Fibroblast of skin of scalp (primary cell): Measurements from ENCODE around the gene DAB1.
"Not testable (repeated sequence)": the region's sequence is repeated elsewhere in the genome, so short reads cannot be mapped to it uniquely, and the experiment has no call there.

Experiments used
- DNase-seq: peaks from one replicate; pipeline ENCODE4 v3.0.0-alpha.2; 2013

DAB1 gene

DNA sequence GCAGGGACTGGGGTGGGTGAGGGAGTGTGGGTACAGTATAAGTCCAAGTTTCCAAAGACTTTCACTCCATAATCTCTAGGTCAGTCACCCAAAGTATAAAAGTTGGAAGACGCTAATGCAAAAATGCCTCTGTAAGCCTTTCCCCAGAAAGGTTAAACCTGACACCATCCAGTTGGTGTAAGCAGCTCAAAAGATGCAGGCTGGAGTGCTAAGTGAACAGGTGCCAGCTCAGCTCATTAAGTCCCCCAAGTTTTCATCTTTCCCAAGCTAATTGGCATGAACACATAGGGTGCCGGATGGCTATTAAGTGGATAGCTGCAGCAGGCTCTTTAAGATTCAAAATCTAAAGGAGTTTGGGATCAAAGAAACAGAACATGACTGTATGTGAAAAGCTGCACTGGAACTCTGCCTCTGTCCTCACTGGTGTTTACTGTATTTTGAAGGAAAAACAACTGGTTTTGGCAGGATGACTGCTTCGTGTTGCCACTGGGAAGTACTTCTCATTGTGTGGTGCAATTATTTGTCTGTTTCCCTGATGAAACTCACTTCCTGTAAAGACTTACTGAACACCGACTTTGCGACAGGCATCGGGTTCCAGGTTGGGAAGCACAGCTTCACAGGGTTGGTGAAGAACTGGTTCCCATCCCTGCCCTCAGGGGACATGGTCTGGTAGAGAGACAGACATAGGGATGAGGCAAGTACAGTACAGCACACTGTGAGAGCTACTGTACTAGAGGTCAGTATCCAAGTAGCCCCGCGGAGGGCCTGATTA, 152.7 kb downstream of the DAB1 start:
- DNase-seq, result no peak

DNA sequence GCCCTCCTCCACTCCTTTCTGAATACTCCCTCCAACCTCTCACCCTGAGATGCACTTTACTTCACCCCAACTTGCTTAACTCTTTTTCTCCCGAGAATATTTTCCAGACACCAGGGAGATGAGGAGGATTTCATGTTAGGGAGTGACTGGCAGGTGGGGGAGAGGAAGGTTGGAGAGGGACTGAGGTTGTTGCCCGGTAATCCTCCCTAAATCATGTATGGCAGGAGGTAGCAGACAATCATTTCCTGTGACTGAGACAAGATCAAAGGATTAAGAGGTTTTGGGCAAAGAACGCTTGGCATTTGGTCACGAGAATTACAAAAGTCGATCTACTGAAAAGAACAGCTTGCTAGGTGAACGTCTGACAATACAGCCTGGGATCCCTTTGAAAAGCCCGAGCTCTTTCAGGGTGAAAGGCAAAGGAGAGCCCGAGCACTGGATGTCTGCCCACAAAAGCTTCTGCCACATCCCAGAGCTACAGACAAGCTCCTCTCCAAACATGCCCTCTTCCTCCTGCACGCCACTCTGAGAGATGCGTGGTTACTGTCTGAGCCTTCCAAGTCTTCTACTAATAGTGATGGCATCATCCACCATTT, 154.1 kb downstream of the DAB1 start:
- DNase-seq, result no peak

DNA sequence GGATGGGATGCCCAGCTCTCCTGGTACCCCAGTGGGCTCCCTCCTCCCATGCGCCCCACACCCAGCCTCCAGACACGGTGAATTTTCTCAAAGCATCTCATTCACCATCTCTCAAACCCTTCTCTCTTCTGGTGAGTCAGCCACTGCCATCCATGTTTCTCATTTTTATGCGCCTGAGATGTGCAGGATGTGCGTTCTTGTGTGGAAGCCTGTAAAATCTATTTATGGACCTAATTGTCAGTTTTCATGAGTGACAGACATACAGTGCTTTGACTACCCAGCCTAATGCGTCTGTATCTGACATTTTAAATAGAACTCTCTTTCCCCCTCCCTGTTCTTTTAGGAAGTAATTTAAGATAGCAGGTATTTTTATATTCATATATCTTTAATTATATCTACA, 158.8 kb downstream of the DAB1 start:
- no peak for DNase-seq

DNA sequence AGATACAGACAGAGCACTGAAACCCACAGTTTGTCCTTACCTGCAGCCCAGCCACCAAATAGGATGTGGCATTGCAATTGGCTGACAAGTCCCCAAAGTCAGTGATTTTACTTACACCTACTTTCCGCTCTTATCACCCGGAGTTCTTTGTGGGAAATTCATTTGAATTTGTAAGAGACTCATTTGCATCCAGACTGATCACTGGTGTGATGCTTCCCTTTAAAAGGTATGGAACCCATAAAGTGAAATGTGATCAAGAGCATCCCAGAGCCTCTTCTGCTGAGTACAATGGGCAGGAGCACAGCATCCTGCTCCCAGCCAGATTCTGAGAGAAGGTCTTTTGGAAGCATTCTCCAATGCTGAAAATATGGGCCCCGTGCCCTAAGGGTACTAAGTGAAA, 161.4 kb downstream of the DAB1 start:
- no peak for DNase-seq

DNA sequence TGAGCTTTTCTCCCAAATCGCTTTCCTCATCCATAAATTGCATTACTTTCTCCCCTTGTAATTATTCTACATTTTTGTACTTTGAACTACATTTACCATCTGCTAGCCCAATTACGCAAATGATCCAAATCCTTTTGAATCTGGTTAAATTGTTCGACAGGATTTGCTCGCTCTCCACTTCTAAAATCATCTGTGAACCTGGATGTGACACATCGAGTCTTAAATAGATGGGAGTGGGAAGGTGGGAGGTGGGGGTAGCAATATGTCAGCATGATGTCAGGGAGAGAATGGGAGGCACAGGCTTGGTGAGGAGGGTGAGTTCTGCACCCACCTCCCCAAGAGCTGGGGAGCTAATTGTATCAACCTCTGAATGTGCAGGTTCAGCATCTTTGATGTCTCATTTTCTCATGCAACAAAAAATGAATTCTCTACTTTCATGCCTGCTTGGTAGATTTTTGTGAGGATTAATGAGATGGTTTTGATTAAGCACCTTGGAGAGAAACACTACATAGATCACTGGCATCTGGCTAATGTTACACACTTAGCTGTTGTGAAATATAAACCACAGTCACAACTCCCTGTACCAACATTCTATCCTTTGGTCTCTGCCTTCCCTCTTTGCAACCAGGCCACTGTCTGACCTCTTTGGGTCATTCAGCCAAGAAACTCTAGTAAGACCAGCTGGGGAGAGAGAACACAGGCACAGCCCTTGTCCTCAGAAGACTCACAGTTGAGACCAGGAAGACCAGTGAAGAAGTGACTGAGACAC, 165.1 kb downstream of the DAB1 start:
- no peak for DNase-seq

DNA sequence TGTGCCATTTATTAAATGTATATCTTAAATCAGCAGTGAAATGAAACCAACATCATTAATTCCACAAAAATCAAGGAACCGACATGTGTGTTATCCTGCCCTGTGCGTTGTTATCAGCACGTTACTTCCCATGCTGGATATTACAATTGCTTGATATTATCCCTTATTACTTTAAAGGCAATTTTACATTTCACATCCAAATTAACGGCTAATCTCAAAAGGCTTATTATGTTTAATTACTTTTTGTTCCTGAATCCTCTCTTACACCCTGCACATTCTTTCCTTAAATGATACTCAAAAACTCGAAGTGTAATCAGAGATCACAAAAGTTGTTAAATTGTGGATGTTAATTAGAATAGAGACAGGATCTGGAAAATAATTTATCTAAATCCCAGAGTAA, 167.9 kb downstream of the DAB1 start:
- DNase-seq, result no peak

DNA sequence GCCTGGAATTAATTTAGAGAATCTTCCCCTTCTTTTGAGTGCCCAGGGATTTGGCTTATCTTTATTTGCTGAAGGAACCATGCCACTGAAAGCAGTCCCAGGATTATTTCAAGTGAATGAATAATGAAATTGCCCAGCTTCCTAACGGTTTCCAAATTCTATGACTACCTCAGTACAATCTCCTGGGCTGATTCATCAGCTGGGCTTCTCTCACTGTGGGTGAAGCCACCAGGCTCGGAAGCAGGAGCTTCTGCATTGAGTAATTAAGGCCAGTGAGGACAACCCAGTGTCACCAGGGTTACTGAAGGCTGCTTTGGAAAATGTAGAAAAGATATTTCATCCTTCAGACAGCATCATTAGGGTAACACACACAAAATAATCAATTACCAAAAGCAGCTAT, 169.8 kb downstream of the DAB1 start:
- DNase-seq, result peak; percentile 20

DNA sequence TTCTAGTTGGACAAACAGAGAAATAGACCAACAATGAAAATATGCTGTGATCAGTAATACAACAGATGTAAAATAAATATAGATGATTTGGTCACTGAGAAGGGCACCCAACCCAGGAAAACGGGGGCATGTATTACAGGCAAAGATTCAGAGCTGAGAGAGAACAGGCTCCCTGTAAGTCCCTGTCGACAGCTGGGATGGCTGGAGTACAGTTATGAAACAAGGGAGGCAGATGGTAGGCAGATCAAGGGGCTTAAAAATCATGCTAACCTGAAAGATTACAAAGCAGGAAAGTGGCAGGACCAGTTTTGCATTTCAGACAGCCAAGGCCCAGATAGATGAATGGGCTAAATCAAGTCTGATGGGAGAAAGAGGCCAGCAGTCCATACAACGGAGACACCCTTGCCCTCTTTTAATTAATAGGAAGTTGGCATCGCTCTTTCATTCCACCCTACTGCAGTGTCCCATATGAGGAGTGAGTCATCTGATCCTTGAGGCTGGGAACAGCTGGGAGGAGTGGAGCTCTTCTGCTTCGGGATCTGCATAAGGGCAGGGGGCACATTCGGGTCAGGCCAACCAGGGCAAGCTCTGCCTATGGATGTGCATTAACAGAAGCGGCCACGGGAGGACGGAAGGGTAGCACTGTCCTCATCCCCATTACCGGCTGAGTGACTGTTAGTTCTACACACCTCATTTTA, 171.1 kb downstream of the DAB1 start:
- DNase-seq, result no peak

DNA sequence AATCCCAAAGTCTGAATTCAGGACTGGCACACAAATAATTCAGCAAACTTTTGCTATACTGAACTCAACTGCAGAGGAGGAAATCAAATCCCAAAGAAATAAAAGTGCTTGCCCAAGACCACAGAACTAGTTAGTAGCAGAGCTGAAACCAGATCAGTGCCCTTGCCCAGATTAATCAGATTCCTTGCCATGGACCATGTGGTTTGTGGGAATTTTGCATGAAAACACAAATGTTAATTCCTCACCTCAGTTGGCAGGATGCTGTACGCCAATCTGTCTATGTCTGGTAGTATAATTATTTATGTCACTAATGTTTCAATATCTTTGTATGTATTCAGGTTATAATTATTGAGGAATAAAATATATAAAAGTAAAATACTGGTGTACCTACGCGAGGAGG, 173.8 kb downstream of the DAB1 start:
- DNase-seq, result no peak

DNA sequence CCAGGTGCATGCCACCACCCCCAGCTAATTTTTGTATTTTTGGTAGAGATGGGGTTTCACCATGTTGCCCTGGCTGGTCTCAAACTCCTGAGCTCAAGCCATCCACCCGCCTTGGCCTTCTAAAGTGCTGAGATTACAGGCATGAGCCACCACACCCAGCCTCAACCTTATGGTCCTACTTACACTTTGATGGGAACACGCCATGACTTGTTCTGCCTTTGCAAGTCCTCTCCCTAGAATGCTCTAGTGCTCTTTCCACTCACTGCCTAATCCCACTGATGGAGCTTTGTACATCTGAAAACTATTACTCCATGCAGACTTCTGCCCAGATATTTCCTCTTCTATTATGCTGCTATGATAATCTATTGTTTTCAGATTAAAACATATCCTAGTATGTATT, 174.3 kb downstream of the DAB1 start:
- no peak for DNase-seq

DNA sequence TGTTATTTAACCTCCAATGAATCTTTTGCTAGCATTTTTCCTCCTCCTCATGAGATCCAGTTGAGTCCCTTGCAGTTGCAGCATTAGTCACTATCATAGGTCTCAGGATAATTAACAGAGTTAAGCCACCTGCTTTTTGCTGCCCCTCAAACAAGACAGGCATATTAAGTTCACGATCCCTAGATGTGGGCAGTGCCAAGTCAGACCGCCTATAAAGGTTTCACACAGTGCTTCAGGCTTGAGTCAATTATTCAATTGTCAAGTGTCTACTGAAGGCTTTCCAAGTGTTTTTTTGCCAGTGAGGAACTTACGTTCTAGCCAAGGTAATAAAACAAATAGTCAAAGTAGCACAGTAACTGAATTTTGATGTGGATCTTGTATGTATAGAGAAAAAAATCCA, 175.0 kb downstream of the DAB1 start:
- DNase-seq, result no peak

DNA sequence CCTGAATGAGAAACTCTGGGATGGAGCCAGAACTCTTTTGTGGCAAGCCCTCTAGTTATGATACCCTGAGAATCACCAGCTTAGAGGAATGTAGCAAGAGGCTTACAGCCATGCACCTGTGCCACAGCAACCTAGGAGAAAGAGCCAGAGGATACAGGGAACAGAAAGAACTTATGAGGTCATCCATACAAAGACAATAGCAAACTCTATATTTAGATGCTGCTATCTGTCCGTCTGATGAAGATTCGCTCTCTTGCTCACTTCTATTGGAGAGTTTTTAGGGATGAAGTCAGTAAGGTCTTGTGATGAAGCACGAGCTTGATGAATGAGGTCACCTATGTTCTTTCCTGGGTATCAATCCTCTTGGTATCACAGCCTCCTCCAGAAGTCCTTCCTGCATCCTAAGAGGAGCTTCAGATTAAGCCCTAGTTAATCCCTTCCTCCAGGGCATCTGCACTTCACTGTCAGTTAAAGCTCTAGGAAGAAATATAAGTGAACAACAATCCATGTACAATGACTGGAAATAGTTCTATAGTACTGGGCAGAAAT, 185.6 kb downstream of the DAB1 start:
- DNase-seq, result no peak

DNA sequence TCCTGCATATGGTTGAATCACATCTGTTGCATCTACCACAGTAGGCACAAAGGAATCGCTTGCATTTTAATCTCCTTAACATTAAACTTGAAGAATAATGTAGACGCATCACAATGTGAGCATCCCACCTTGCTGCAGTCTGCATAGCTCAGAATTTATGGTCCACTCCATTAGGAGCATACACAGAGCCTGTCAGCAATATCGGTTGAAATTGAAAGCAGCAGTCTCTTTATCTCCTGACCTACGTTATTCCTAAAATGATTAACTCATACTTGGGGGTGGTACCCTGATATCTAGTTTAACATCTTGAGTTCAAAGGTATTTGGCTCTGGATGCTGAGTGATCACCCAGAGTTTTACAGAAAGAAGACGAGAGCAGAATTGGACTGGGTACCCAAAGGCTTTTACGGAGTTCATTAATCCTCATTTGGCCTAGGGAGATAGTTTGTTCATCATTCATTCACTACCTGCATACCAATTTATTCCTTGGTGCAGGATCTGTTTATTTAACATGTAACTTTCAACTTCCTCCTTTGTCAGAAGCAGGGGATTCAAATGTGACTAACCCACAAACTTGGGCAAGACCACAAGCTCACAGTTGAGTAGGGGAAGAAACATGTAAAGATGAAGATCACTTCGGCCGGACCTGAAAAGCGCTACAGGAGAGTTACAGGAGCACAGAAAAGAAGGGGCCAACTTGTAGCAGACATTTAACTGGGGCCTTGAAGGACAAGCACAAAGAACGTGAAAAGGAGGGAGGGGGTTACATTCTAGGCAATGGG, 187.9 kb downstream of the DAB1 start:
- DNase-seq, result no peak

DNA sequence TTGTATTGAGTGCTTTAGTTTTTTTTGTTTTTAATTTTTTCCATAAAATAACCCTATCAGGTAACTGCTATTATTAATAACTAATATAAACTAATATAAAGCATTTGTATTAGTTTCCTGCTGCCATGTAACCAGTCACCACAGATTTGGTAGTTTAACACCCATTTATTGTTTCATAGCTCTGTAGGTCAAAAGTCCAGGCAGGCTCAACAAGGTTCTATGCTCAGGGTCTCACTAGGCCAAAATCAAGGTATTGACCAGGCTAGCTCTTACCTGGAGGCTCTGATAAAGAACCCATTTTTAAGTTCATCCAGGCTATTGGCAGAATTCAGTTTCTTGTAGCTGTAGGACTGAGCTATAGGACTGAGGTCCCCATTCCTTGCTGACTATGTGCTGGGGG, 189.4 kb downstream of the DAB1 start:
- DNase-seq, result no peak

DNA sequence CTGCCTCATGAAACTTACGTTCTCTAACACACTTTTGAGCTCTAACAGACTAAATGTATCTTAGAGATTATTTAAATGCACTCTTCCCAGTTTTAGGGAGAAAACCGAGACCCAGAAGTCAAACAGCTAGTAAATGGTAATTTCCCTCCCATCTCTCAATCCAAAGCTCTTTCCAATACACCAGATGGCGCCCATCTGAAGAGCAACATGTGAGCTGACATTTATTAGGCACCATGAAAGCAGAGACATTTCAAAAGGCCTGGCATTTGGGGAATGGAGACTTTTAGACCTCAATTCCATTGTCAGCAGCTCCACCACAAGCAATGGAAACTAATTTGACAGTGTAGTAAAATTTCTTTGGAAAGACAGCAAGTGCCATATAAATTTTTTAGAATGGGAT, 191.4 kb downstream of the DAB1 start:
- DNase-seq, result no peak

DNA sequence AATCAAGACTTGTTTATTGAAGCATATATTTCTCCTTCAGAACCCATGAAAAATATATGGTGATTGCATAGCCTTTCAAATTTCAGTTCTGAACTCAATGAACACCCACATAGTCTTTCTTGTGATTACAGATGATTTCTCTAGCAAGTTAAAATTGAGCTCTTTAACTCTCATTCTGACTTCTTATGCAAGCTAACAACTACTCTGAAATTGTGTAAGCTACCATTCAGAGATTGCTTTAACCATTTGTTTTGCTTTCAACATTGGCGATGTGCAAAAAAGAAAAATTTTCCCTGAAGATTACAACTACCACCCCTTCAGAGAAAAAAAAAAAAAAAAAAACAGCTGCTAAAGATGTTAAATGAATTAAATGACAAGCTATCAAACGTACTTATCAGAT, 193.9 kb downstream of the DAB1 start:
- DNase-seq, result no peak

DNA sequence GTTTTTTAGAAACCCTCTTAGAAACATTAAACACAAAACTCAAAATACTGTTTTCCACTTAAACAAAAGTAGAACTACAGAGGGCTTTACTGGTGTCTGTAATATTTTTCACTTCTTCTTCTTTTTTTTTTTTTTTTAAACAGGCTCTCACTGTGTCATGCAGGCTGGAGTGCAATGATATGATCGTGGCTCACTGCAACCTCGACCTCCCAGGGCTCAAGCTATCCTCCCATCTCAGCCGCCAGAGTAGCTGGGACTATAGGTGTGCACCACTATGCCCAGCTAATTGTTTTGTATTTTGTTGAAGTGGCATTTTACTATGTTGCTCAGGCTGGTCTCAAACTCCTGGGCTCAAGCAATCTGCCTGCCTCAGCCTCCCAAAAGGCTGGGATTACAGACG, 194.8 kb downstream of the DAB1 start:
- DNase-seq, result no peak

DNA sequence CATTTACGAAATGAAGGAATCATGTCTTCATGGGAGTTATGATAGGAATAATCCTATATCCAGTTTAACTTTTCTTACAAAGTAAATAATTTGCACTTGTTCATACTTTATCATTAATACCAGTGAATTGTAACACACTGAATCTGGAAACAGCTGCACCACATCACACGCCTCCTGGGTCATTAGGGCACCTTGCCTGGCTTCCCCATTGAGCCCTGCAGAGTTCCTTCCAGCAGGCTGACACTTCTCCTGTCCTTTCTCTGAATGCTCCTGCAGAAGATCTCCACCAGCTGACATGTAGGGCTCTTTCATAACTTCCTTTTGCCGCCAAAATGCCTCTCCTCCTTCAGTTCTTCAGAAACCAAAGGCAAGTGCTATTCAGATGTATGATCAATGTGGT, 201.1 kb downstream of the DAB1 start:
- DNase-seq, result no peak

DNA sequence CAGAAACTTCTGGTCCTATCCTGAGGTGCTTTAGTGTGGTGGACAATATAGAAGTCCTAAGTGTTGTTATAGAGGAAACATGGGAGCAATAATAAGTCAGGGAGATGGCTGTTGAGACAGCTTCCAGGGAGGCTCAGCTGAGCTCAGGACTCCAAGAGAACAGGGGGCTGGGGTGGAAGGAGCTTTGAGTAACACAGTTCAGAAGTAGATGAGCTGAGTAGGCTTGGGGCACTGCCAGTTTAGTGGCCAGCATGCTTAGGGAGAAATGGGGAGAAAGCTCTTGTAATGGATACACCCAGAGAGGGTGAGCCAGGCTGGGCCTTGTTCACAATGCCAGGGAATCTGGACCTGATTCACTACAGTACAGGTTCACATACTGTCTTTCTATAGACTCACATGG, 201.6 kb downstream of the DAB1 start:
- no peak for DNase-seq

DNA sequence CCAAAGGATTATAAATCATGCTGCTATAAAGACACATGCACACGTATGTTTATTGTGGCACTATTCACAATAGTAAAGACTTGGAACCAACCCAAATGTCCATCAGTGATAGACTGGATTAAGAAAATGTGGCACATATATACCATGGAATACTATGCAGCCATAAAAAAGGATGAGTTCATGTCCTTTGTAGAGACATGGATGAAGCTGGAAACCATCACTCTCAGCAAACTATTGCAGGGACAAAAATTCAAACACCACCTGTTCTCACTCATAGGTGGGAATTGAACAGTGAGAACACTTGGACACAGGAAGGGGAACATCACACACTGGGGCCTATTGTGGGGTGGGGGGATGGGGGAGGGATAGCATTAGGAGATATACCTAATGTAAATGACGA, 203.0 kb downstream of the DAB1 start:
- DNase-seq, result not testable (repeated sequence)

DNA sequence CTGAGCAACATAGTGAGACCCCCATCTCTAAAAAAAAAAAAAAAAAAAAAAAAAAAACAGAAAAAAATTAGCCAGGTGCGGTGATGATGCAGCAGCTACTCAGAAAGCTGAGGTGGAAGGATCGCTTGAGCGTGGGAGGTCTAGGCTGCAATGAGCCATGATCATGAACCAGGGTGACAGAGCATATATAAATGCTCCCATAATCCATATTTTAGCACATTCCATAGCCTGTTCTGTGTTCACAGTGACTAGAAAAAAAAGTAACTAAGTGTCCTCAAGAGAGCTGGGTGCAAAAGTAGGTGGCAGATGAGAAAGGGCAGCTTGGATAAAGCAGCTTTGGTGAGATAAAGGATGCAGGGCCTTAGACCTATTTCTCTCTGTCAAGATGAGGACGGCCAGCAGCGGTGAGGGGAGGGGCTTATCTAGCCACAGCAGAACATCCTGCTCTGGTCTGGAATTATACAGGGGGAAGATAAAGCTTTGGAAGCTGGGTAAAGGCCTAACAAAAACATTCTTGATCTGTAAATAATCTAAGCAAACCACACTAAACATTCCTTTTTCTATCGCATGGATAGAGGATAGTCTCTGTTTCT, 205.3 kb downstream of the DAB1 start:
- DNase-seq, result no peak

DNA sequence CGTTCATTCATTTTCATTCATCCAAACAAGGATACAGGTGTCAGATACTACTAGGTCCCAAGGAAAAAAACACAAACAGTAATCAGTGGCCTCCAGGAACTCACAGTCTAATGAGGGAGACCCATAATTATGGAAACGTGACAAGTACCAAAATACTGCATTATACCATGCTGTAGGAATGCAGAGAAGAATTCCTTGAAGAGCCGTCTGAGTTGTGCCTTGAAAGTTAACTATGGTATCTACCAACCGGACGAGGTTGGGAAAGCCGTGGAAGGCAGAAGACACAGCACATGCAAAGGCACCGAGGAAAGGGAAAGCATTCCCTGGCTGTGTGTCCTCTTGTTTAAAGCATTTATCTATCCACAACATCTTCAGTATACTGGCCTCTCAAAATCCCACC, 206.0 kb downstream of the DAB1 start:
- DNase-seq, result no peak
